HG03571 (cell line): ENCODE data around the gene SYCP2L.

Experiments
- ATAC-seq: cut with Tn5 transposase; IDR thresholded peaks from one replicate; pipeline ENCODE4 v1.9.1; 2021; ENCODE audit not compliant: unreplicated experiment

Gene SYCP2L

GRCh38 chr6:11006061-11006460 lies 119.2 kb downstream of the SYCP2L start:
- no peak for ATAC-seq

DNA sequence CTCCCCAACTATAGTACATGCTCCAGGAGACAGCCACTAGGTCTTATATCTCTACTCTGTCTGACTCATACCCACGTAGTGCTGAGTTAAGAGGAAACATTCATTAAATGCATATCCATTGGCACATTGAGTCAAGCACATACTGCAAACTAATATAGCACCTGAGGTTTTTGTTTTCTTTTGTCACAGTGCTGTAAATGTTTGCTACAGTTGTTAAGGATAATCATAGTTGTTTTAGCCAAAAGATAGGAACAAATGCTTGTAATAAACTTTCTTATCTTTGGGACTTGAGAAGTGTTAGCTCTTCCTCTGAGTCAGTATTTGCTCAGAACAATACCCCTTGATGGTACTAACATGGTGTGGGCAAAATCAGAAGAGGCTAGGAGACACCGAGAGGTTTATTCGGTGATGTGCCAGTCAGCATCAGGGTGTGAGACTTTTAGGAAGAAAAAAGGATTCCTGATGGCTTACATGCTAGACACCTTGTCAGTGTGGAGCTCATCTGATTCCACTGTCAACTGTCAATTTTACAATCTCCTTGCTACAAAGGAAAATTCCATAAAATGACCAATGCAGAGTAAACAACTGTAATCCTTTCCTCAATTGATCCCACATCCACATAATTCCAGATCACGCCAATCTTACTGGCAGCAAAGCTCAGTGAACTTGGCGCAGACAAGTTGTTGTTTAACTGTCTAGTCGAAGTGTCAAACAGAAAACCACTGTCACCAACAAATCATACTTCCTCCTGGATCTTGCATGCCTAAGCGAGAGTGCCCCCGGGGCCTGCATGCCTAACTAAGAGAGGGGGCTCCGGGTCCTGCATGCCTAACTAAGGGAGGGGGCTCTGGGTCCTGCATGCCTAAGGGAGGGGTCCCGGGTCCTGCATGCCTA lies 121.1 kb downstream of the SYCP2L start:
- no peak for ATAC-seq

- no peak for ATAC-seq
These were observed 122.0 kb downstream of the SYCP2L start for GRCh38 chr6:11008821-11009220.

GRCh38 chr6:11009353-11009752 lies 122.5 kb downstream of the SYCP2L start:
- peak; percentile 75 for ATAC-seq

GRCh38 chr6:11011787-11012234 lies 125.0 kb downstream of the SYCP2L start:
- no peak for ATAC-seq

- no peak for ATAC-seq
These were observed 125.5 kb downstream of the SYCP2L start for GRCh38 chr6:11012295-11012754.

GRCh38 chr6:11012976-11013720 lies 126.3 kb downstream of the SYCP2L start:
- ATAC-seq: no peak

GRCh38 chr6:11013721-11014070 lies 126.8 kb downstream of the SYCP2L start:
- no peak for ATAC-seq

GRCh38 chr6:11015102-11015501 lies 128.2 kb downstream of the SYCP2L start:
- no peak for ATAC-seq

DNA sequence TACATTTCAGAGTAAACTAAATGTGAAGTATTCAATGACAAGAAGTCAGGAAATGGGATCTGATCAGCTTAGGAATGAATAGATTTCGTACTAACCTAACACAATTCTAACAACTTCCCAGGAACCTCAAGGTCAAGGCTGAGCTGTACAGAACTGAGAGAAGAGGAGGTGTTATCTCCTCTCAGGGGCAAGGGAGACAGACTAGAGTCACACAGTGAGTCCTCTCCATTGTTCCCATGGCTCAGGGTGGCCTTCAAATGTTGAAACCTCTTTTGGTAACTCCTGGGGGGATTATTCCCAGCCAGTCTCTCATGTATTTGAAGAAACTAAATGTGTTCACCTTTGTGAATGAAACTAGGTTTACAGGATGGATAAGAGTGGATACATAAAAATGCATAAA lies 129.6 kb downstream of the SYCP2L start:
- ATAC-seq: no peak

GRCh38 chr6:11017090-11017489 lies 130.2 kb downstream of the SYCP2L start:
- ATAC-seq: no peak

DNA sequence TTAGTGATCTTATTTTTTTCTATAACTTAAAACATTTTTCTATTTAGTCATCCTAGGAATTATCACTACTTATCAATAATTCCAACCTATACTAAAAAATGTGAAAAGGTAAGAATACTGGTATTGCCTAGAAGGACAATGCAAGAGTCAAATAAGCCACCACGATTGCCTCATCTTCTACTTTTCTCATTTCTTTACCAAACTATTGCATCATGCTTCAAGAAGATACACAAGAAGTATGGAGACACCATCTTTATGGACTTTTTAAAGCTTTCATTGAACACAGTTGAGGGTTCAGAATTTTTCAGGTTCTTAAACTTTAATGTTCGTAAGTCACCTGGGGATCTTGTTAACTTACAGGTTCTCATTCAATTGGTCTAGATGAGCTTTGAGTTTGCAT lies 131.4 kb downstream of the SYCP2L start:
- ATAC-seq: no peak

- no peak for ATAC-seq
These were observed 134.2 kb downstream of the SYCP2L start for GRCh38 chr6:11021003-11021402.

GRCh38 chr6:11021714-11022113 lies 134.9 kb downstream of the SYCP2L start:
- no peak for ATAC-seq

DNA sequence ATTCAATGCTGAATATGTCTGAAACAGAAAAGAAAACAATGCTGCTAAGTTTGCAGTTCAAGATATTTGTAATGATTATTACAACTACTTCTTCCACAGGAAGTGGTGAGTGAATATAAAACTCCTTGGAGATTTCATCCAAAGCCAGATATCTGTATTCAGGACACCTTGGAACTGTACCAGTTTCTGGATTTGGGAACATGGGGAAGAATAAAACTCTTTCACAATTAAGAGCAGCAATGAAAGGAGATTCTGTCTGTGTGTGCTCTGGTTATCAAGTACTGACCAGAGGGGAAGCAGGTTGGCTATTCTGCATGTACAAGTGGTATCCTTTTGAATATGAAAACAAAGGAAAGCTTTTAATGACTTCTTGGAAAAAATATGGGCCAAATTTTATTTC lies 136.2 kb downstream of the SYCP2L start:
- no peak for ATAC-seq
